Measurements from ENCODE around the gene FAM107B.

GRCh38 chr10:14468726-14469125 is 306.0 kb downstream of the FAM107B start:
- TF ChIP-seq CTCF (conservative IDR thresholded peaks at IDR 0.05) = no peak
- TF ChIP-seq EZH2 (IDR thresholded peaks at IDR 0.05; ENCODE audit: low read depth) = no peak

All from PC-9 (cell line).